ENCODE data around the gene TAF11L8. TPM values are rescaled to one million over a fixed set of nuclear protein-coding genes. Genes with fewer than 3 reads are reported as not detected.

Gene TAF11L8
- total and polyA plus RNA-seq, 10 of the 15 experiments (the other 5 are each of a cell fraction or from before 2014, with no cell fraction given): not detected

DNA sequence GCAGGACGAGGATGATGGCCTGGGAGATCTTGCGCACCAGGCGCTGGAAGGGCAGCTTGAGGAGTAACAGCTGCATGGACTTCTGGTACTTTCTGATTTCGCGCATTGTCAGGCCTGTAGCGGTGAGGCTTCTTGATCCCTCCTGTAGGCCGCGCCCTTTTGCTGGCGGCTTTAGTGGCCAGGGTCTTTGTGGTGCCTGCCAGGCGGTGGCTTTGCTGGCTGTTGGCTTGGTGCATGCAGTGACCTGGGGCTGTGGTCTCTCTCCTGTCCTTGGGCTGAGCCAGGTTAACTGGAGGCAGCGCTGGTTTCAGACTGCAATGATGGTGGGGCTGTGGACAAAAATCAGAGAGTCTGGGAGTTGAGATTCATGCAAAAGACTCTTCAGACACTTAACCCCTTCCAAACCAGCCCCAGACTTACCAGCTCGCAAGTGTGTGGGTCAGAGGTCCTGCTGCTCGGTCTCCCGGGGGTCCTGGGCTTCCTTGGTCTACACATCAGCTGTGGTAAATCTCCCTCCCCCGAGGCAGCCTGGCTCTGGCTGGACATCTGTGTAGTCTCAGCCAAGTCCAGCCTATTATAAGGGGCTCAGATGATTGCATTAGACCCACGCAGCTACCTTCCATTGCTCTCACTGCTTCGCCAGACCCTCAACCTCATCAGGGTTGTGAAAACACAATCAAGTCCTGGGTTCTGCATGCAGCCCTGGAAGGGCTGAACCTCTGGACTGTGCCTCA, 24.3 kb upstream of the TAF11L8 start:
- intact Hi-C loops (cut with micrococcal nuclease; ENCODE audit: unreplicated experiment): no loop called here
- no peaks in the 10 kb centered on the region for H4K20me1 ChIP-seq (ENCODE audit: control insufficient read depth, insufficient read depth)
- SMC1A ChIA-PET (ENCODE audit: uncharacterized antibody, unreplicated experiment): no interaction called here
- FAIRE-seq (no peak), ATAC-seq (no peak), DNase-seq (ENCODE audit: low read depth, low spot score) (no peak)
- RAD21 ChIA-PET (ENCODE audit: unreplicated experiment): no interaction called here
- H3K79me2 ChIP-seq (ENCODE audit: control insufficient read depth, insufficient read depth, low read length): no peaks in the 10 kb centered on the region
- in situ Hi-C loops (cut with MboI): no loop called here
- CTCF ChIA-PET: no interaction called here
- no peak overlapping the region for H3K9ac ChIP-seq (ENCODE audit: control insufficient read depth, insufficient read depth, low read length)
- POLR2A ChIA-PET: no interaction called here
- H3K4me2 ChIP-seq (ENCODE audit: control insufficient read depth, insufficient read depth): no peak overlapping the region
- no peak for TF ChIP-seq NRF1 (conservative IDR thresholded peaks at IDR 0.05; ENCODE audit: low read depth, low read length)
- TF ChIP-seq, protein P1, sequence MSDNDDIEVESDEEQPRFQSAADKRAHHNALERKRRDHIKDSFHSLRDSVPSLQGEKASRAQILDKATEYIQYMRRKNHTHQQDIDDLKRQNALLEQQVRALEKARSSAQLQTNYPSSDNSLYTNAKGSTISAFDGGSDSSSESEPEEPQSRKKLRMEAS (IDR thresholded peaks at IDR 0.05; ENCODE audit: low read depth, low read length): no peak
- TF ChIP-seq IKZF1 (conservative IDR thresholded peaks at IDR 0.05): no peak
- TF ChIP-seq TCF12 (IDR thresholded peaks at IDR 0.05; ENCODE audit: low read depth, low read length): no peak
- no peak for TF ChIP-seq EP300 (IDR thresholded peaks at IDR 0.05; ENCODE audit: borderline replicate concordance in 1 of 2, control insufficient read depth in 1 of 2, low read depth in 2 of 2, low read length in 2 of 2)
- no peak for TF ChIP-seq BRCA1 (IDR thresholded peaks at IDR 0.05; ENCODE audit: low read depth, low read length)
- TF ChIP-seq GABPA (IDR thresholded peaks at IDR 0.05; ENCODE audit: low read depth): no peak
- TF ChIP-seq, protein P2, sequence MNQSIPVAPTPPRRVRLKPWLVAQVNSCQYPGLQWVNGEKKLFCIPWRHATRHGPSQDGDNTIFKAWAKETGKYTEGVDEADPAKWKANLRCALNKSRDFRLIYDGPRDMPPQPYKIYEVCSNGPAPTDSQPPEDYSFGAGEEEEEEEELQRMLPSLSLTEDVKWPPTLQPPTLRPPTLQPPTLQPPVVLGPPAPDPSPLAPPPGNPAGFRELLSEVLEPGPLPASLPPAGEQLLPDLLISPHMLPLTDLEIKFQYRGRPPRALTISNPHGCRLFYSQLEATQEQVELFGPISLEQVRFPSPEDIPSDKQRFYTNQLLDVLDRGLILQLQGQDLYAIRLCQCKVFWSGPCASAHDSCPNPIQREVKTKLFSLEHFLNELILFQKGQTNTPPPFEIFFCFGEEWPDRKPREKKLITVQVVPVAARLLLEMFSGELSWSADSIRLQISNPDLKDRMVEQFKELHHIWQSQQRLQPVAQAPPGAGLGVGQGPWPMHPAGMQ (IDR thresholded peaks at IDR 0.05; ENCODE audit: borderline replicate concordance): no peak
- TF ChIP-seq FOXM1 (IDR thresholded peaks at IDR 0.05; ENCODE audit: low read depth, low read length): no peak
- TF ChIP-seq PAX8 (IDR thresholded peaks at IDR 0.05): no peak
- no peak for TF ChIP-seq TAF1 (IDR thresholded peaks at IDR 0.05; ENCODE audit: borderline replicate concordance, low read depth, low read length)
- TF ChIP-seq, protein P3, sequence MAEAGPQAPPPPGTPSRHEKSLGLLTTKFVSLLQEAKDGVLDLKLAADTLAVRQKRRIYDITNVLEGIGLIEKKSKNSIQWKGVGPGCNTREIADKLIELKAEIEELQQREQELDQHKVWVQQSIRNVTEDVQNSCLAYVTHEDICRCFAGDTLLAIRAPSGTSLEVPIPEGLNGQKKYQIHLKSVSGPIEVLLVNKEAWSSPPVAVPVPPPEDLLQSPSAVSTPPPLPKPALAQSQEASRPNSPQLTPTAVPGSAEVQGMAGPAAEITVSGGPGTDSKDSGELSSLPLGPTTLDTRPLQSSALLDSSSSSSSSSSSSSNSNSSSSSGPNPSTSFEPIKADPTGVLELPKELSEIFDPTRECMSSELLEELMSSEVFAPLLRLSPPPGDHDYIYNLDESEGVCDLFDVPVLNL (IDR thresholded peaks at IDR 0.05; ENCODE audit: low read depth, low read length): no peak
- no peak for TF ChIP-seq SIN3A (IDR thresholded peaks at IDR 0.05; ENCODE audit: low read depth, low read length)
- no peak for TF ChIP-seq ZNF207 (IDR thresholded peaks at IDR 0.05; ENCODE audit: borderline replicate concordance)
- no peak for TF ChIP-seq KAT2A (conservative IDR thresholded peaks at IDR 0.05; ENCODE audit: control insufficient read depth, low read depth, low read length)
- no peak for TF ChIP-seq POLR2AphosphoS2 (IDR thresholded peaks at IDR 0.05; ENCODE audit: low read depth, low read length)
- TF ChIP-seq, protein P4, sequence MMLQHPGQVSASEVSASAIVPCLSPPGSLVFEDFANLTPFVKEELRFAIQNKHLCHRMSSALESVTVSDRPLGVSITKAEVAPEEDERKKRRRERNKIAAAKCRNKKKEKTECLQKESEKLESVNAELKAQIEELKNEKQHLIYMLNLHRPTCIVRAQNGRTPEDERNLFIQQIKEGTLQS (IDR thresholded peaks at IDR 0.05; ENCODE audit: borderline replicate concordance, extremely low read depth, low read depth, low read length): no peak
- H2AFZ ChIP-seq (ENCODE audit: control insufficient read depth, low read depth, low read length): no peak overlapping the region
- BruUV-seq (replicated peaks): no TSS peak
- WGBS (ENCODE audit: insufficient coverage, insufficient replicate concordance, low lambda C conversion rate, missing lambda C conversion rate): 57% methylated on average over 17 of the region's 17 CpGs
- H3K4me1 ChIP-seq (ENCODE audit: control insufficient read depth, insufficient read depth, low read length): no peaks in the 10 kb centered on the region
- H3K9me3 ChIP-seq (replicated peaks; ENCODE audit: control insufficient read depth, insufficient read depth, low read length): no peaks in the 10 kb centered on the region
- H3K36me3 ChIP-seq (ENCODE audit: control insufficient read depth in 2 of 2, insufficient read depth in 2 of 2, low read length in 1 of 2): no peaks in the 10 kb centered on the region
- no peak overlapping the region for H3K27ac ChIP-seq (ENCODE audit: control insufficient read depth, insufficient read depth)
- no peak overlapping the region for H3K4me3 ChIP-seq
- no peaks in the 10 kb centered on the region for H3K27me3 ChIP-seq (replicated peaks in 1 of 2; ENCODE audit: control insufficient read depth in 2 of 2, insufficient read depth in 2 of 2, low read length in 1 of 2)

Measured in GM12878 (cell line).